HepG2 (cell line): ENCODE results near the gene TBC1D24. TPM values are rescaled to one million over a fixed set of nuclear protein-coding genes. Genes with fewer than 3 reads are reported as not detected.

ENCODE experiments used
- AHR ChIP-seq: IDR thresholded peaks from 2 replicates; pipeline ENCODE4 v1.6.1; 2018; ENCODE audit warnings: missing genetic modification reagents, missing compliant biosample characterization
- DPF2 ChIP-seq: sonication (generic); formaldehyde crosslinking; IDR thresholded peaks from 2 replicates; pipeline ENCODE4 v1.4.0; 2020; ENCODE audit warnings: mild to moderate bottlenecking, low read depth, missing genetic modification reagents, borderline replicate concordance
- JARID2 ChIP-seq: sonication (generic); formaldehyde crosslinking; IDR thresholded peaks from 2 replicates; pipeline ENCODE4 v1.8.1; 2023; ENCODE audit warnings: missing genetic modification reagents, inconsistent platforms; ENCODE audit not compliant: insufficient replicate concordance
- KAT8 ChIP-seq: IDR thresholded peaks from 2 replicates; pipeline ENCODE4 v1.6.1; 2016; ENCODE audit warnings: missing genetic modification reagents, missing compliant biosample characterization
- MTERF4 ChIP-seq: sonication (generic); formaldehyde crosslinking; IDR thresholded peaks from 2 replicates; pipeline ENCODE4 v1.8.0; 2023; ENCODE audit warnings: mild to moderate bottlenecking, missing genetic modification reagents
- SIN3A ChIP-seq: IDR thresholded peaks from 2 replicates; pipeline ENCODE4 v1.6.1; 2011; ENCODE audit warnings: low read depth, mild to moderate bottlenecking, control low read depth, low read length, borderline replicate concordance
- SMAD1 ChIP-seq: sonication (generic); formaldehyde crosslinking; IDR thresholded peaks from 2 replicates; pipeline ENCODE4 v1.4.0; 2020; ENCODE audit warnings: missing genetic modification reagents, low read depth, mild to moderate bottlenecking, borderline replicate concordance
- SUZ12 ChIP-seq: fragments of 150-350 bp; IDR thresholded peaks from 2 replicates; pipeline ENCODE4 v1.6.1; 2014; ENCODE audit warnings: low read depth, low read length
- XRCC5 ChIP-seq: fragments of 200-400 bp; formaldehyde crosslinking; optimal IDR thresholded peaks from 2 replicates; pipeline ENCODE3; 2017; ENCODE audit warnings: mild to moderate bottlenecking, low read length
- ZBTB37 ChIP-seq: sonication (generic); formaldehyde crosslinking; IDR thresholded peaks from 2 replicates; pipeline ENCODE4 v1.4.0; 2020; ENCODE audit warnings: mild to moderate bottlenecking, missing genetic modification reagents
- ZMYM2 ChIP-seq: sonication (generic); formaldehyde crosslinking; IDR thresholded peaks from 2 replicates; pipeline ENCODE4 v1.8.0; 2022; ENCODE audit warnings: mild to moderate bottlenecking, missing genetic modification reagents
- ZMYM4 ChIP-seq: sonication (generic); formaldehyde crosslinking; IDR thresholded peaks from 2 replicates; pipeline ENCODE4 v1.8.1; 2023; ENCODE audit warnings: mild to moderate bottlenecking, missing genetic modification reagents
- ZNF30 ChIP-seq: sonication (generic); formaldehyde crosslinking; IDR thresholded peaks from 2 replicates; pipeline ENCODE4 v1.5.0; 2020; ENCODE audit warnings: mild to moderate bottlenecking, missing genetic modification reagents
- ZNF441 ChIP-seq: sonication (generic); formaldehyde crosslinking; IDR thresholded peaks from 2 replicates; pipeline ENCODE4 v1.7.0; 2021; ENCODE audit warnings: missing genetic modification reagents, borderline replicate concordance
- ZNF512B ChIP-seq: sonication (generic); formaldehyde crosslinking; IDR thresholded peaks from 2 replicates; pipeline ENCODE4 v1.5.1; 2020; ENCODE audit warnings: missing genetic modification reagents, mild to moderate bottlenecking, borderline replicate concordance
- ZNF563 ChIP-seq: sonication (generic); formaldehyde crosslinking; IDR thresholded peaks from 2 replicates; pipeline ENCODE4 v1.8.0; 2022; ENCODE audit warnings: mild to moderate bottlenecking, moderate library complexity, missing genetic modification reagents
- ZNF567 ChIP-seq: sonication (generic); formaldehyde crosslinking; IDR thresholded peaks from 2 replicates; pipeline ENCODE4 v1.8.1; 2023; ENCODE audit warnings: mild to moderate bottlenecking, missing genetic modification reagents, borderline replicate concordance
- ZNF737 ChIP-seq: sonication (generic); formaldehyde crosslinking; IDR thresholded peaks from 2 replicates; pipeline ENCODE4 v1.5.0; 2020; ENCODE audit warnings: missing genetic modification reagents, mild to moderate bottlenecking, borderline replicate concordance
- ZNF782 ChIP-seq: sonication (generic); formaldehyde crosslinking; IDR thresholded peaks from 2 replicates; pipeline ENCODE4 v1.4.0; 2020; ENCODE audit warnings: missing genetic modification reagents, mild to moderate bottlenecking, borderline replicate concordance
- ZNF790 ChIP-seq: sonication (generic); formaldehyde crosslinking; IDR thresholded peaks from 2 replicates; pipeline ENCODE4 v1.8.0; 2022; ENCODE audit warnings: missing genetic modification reagents, mild to moderate bottlenecking, borderline replicate concordance
- polyA plus RNA-seq, 8 experiments: library from polyadenylated mRNA; depleted of rRNA in 3 of 8; stranded (reverse) in 7 of 8; unstranded in 1 of 8; fragments of >200 nt; fragmentation: Illumina TruSeq in 4 of 8; extraction: Trizol in 4 of 8; gene quantifications; 2 replicates each; pipeline versions ENCODE4 v1.2.1 to v1.2.3, GENCODE V29; 2011 to 2016; ENCODE audit warnings: low read depth in 4 of 8, missing spikeins in 1 of 8, mixed read lengths in 1 of 8; ENCODE audit not compliant: insufficient read depth in 1 of 8
- total RNA-seq, 5 experiments: library from RNA; depleted of rRNA; stranded (reverse); fragments of >200 nt; fragmentation: Illumina TruSeq; extraction: Trizol; gene quantifications; 2 replicates each; pipeline ENCODE4 v1.2.3, GENCODE V29; 2016; ENCODE audit warnings: low read depth in 1 of 5
- TF ChIP-seq, protein P1 (sequence below): sonication (generic); formaldehyde crosslinking; IDR thresholded peaks from 2 replicates; pipeline ENCODE4 v1.4.0; 2020; ENCODE audit warnings: mild to moderate bottlenecking, missing genetic modification reagents

The TBC1D24 gene
- total and polyA plus RNA-seq, 2 of the 13 experiments (the other 11 are each of a cell fraction or from before 2014, with no cell fraction given), result 7.7 to 13.7 TPM

GRCh38 chr16:2429034-2429770 is 45.7 kb upstream of the TBC1D24 start, which contains the start of gene CCNF (continued):
- TF ChIP-seq SUZ12, result no peak
- no peak for TF ChIP-seq DPF2
- no peak; the same call in none of the 2 replicates for TF ChIP-seq ZMYM4 (CRISPR knock-in tag)
- TF ChIP-seq, protein P1, sequence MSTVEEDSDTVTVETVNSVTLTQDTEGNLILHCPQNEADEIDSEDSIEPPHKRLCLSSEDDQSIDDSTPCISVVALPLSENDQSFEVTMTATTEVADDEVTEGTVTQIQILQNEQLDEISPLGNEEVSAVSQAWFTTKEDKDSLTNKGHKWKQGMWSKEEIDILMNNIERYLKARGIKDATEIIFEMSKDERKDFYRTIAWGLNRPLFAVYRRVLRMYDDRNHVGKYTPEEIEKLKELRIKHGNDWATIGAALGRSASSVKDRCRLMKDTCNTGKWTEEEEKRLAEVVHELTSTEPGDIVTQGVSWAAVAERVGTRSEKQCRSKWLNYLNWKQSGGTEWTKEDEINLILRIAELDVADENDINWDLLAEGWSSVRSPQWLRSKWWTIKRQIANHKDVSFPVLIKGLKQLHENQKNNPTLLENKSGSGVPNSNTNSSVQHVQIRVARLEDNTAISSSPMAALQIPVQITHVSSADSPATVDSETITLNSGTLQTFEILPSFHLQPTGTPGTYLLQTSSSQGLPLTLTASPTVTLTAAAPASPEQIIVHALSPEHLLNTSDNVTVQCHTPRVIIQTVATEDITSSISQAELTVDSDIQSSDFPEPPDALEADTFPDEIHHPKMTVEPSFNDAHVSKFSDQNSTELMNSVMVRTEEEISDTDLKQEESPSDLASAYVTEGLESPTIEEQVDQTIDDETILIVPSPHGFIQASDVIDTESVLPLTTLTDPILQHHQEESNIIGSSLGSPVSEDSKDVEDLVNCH (CRISPR knock-in tag), result no peak
- no peak for TF ChIP-seq ZNF512B (CRISPR knock-in tag)
- 0 out of 2 replicates have a peak, but pooled peaks have one; percentile 43 for TF ChIP-seq ZMYM2 (CRISPR knock-in tag)
- peak; percentile 84; the same call in 1 of the 2 replicates for TF ChIP-seq SIN3A
- no peak for TF ChIP-seq JARID2
- TF ChIP-seq ZNF790, result peak; percentile 83
- TF ChIP-seq SMAD1 (CRISPR knock-in tag), result no peak
- no peak for TF ChIP-seq XRCC5
- TF ChIP-seq ZNF441 (CRISPR knock-in tag), result peak; percentile 12; the same call in 1 of the 2 replicates
- peak; percentile 88; the same call in 1 of the 2 replicates for TF ChIP-seq ZNF782 (CRISPR knock-in tag)
- no peak for TF ChIP-seq ZNF567 (CRISPR knock-in tag)
- TF ChIP-seq KAT8, result no peak; the same call in 1 of the 2 replicates
- TF ChIP-seq ZNF30 (CRISPR knock-in tag), result no peak
- TF ChIP-seq AHR (CRISPR knock-in tag), result no peak
- TF ChIP-seq ZNF563, result peak; percentile 57; the same call in 1 of the 2 replicates
- TF ChIP-seq ZBTB37 (CRISPR knock-in tag), result no peak
- no peak for TF ChIP-seq ZNF737
- TF ChIP-seq MTERF4 (CRISPR knock-in tag), result 0 out of 2 replicates have a peak, but pooled peaks have one; percentile 31
